Kidney (tissue), 14 donors: ENCODE measurements around the gene ERCC5. TPM values are rescaled to one million over a fixed set of nuclear protein-coding genes. Genes with fewer than 3 reads are reported as not detected.

Source experiments
- DNase-seq, 5 donors: peaks; one replicate each; pipeline ENCODE4 v3.0.0-alpha.2; 2013 to 2020
- FAIRE-seq: peaks from 2 replicates; lab custom pipeline; 2012; peaks lifted over from hg19 to GRCh38; lab: Jason Lieb, UNC
- H3K27ac ChIP-seq, 2 donors: one replicate each; pipeline ENCODE4 v1.7.0; 2013; ENCODE audit warnings: low read depth in 2 of 2, low read length in 2 of 2, inconsistent platforms in 1 of 2
- H3K27me3 ChIP-seq: one replicate; pipeline ENCODE4 v1.7.1; 2013; ENCODE audit warnings: low read length, inconsistent platforms; ENCODE audit not compliant: control insufficient read depth, insufficient read depth
- H3K36me3 ChIP-seq, 3 donors: one replicate each; pipeline versions ENCODE4 v1.7.0 to v1.7.1; 2013; ENCODE audit warnings: low read length in 3 of 3, control low read depth in 1 of 3, inconsistent platforms in 1 of 3; ENCODE audit not compliant: insufficient read depth in 3 of 3, control insufficient read depth in 2 of 3
- H3K4me1 ChIP-seq, 3 donors: one replicate each; pipeline versions ENCODE4 v1.7.0 to v1.7.1; 2013; ENCODE audit warnings: low read length in 3 of 3, inconsistent platforms in 1 of 3, low read depth in 1 of 3; ENCODE audit not compliant: control insufficient read depth in 2 of 3, insufficient read depth in 2 of 3
- H3K4me3 ChIP-seq, 3 donors: one replicate each; pipeline versions ENCODE4 v1.7.0 to v1.8.1; 2013; ENCODE audit warnings: low read length in 3 of 3, control low read depth in 1 of 3, inconsistent platforms in 1 of 3
- H3K9ac ChIP-seq, 3 donors: one replicate each; pipeline versions ENCODE4 v1.7.0 to v1.7.1; 2013; ENCODE audit warnings: low read length in 3 of 3, control low read depth in 1 of 3, inconsistent platforms in 1 of 3
- H3K9me3 ChIP-seq, 3 donors: one replicate each; pipeline versions ENCODE4 v1.7.0 to v1.7.1; 2013; ENCODE audit warnings: low read length in 3 of 3, control low read depth in 1 of 3, inconsistent platforms in 1 of 3; ENCODE audit not compliant: control insufficient read depth in 2 of 3, insufficient read depth in 1 of 3
- intact Hi-C: fragments of 100-400 bp; cut with DNase I; formaldehyde crosslinking; loops from one replicate; pipeline ENCODE4 v1.11.1; 2022
- polyA plus RNA-seq: library from polyadenylated mRNA; stranded (reverse); fragments of 350-450 nt; fragmentation: Illumina TruSeq; extraction: RNeasy Lipid Tissue Mini Kit (QIAGEN cat#74804); gene quantifications from one replicate; pipeline ENCODE4 v1.2.3, GENCODE V29; 2014; ENCODE audit warnings: low read depth, low replicate concordance; ENCODE audit not compliant: insufficient read depth
- total RNA-seq: library from RNA; stranded (reverse); fragmentation: NEBNext Ultra II Directional; extraction: Animal tissue kit (Norgen Biotek cat#: 25700); gene quantifications from one replicate; pipeline ENCODE4 v1.2.1, GENCODE V29; 2021
- TF ChIP-seq, protein P1 (sequence below): IDR thresholded peaks from 3 replicates; pipeline ENCODE4 v1.5.1; 2012; ENCODE audit warnings: mild to moderate bottlenecking, moderate library complexity, borderline replicate concordance; ENCODE audit not compliant: insufficient read depth; ENCODE audit errors: extremely low read depth
- donor health status: control.
- donor health status: control.
- donor health status: control.
- donor health status: control.
- donor health status: control.
- donor health status: DM: yes; HTN: yes; CAD: no.
- donor health status: Normal renal cell carcinoma (clear cell type).

ERCC5 gene
- total and polyA plus RNA-seq, 2 donors from 2014 or later: 37.4 to 56.0 TPM

DNA sequence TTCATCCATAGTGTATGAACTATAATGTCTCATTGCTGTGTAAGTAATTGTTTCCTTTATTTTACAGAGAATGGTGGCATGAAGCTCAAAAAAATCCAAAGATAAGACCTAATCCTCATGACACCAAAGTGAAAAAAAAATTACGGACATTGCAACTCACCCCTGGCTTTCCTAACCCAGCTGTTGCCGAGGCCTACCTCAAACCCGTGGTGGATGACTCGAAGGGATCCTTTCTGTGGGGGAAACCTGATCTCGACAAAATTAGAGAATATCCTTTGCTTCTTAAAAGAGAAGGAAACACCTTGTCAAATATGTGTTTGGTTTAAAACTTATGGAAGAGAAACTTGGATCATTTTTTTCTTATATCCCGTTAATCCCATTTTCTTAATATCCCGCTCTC, 26.3 kb downstream of the ERCC5 start:
- intact Hi-C loops: no loop called here
- DNase-seq: no peak
- H3K4me3 ChIP-seq: no peak overlapping the region
- H3K9me3 ChIP-seq: no peaks in the 10 kb centered on the region
- no peak overlapping the region for H3K27ac ChIP-seq
- H3K9ac ChIP-seq: no peak overlapping the region
- no peak for FAIRE-seq
- TF ChIP-seq, protein P1, sequence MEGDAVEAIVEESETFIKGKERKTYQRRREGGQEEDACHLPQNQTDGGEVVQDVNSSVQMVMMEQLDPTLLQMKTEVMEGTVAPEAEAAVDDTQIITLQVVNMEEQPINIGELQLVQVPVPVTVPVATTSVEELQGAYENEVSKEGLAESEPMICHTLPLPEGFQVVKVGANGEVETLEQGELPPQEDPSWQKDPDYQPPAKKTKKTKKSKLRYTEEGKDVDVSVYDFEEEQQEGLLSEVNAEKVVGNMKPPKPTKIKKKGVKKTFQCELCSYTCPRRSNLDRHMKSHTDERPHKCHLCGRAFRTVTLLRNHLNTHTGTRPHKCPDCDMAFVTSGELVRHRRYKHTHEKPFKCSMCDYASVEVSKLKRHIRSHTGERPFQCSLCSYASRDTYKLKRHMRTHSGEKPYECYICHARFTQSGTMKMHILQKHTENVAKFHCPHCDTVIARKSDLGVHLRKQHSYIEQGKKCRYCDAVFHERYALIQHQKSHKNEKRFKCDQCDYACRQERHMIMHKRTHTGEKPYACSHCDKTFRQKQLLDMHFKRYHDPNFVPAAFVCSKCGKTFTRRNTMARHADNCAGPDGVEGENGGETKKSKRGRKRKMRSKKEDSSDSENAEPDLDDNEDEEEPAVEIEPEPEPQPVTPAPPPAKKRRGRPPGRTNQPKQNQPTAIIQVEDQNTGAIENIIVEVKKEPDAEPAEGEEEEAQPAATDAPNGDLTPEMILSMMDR: no peak
- H3K27me3 ChIP-seq: no peaks in the 10 kb centered on the region
- H3K36me3 ChIP-seq: peaks cover 4 to 47% (median 24%) of the 10 kb centered on the region in 3 donors
- peaks cover 0 to 2% (median 0%) of the 10 kb centered on the region in 3 donors for H3K4me1 ChIP-seq

DNA sequence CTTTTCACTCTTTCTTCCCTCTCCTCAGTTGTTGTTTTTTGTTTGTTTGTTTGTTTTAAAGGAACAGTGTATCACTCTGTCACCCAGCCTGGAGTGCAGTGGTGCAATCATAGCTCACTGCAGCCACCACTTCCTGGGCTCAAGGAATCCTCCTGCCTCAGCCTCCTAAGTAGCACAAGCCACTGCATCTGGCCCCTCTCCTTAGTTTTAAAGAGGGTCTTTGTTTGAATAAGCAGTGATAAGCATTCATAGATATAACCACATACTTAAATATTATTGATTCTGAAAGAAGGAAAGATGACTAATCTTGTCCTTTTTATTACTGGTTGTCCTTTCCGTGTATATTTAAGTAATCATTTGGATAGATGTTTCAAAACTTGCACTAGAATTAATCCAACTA, 26.7 kb downstream of the ERCC5 start:
- H3K9me3 ChIP-seq: no peaks in the 10 kb centered on the region
- intact Hi-C loops: no loop called here
- no peak overlapping the region for H3K9ac ChIP-seq
- DNase-seq (no peak), FAIRE-seq (no peak)
- H3K27ac ChIP-seq: no peak overlapping the region
- H3K36me3 ChIP-seq: peaks cover 3 to 43% (median 20%) of the 10 kb centered on the region in 3 donors
- no peaks in the 10 kb centered on the region for H3K27me3 ChIP-seq
- peaks cover 0 to 2% (median 0%) of the 10 kb centered on the region in 3 donors for H3K4me1 ChIP-seq
- no peak overlapping the region for H3K4me3 ChIP-seq
- TF ChIP-seq, protein P1: no peak

DNA sequence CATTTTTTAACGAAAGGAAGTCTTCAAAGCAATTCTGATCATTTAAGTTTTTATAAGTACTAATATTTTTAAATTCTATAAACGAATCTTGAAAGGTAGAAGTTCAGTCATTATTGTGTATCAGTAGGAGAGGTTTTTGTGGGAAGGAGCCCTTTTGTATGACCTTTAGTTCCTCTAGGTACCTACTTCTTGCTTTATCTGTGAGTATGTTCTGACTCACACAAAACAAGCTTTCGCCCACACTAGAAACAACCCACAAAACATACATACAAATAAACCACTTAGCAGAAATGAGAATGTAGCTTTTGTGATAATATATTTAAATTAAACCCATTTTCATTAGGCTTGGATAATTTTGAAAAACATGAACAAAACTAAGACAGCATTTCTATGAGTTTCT, 27.8 kb downstream of the ERCC5 start:
- no peaks in the 10 kb centered on the region for H3K27me3 ChIP-seq
- no peak overlapping the region for H3K9ac ChIP-seq
- peaks cover 0 to 2% (median 0%) of the 10 kb centered on the region in 3 donors for H3K4me1 ChIP-seq
- intact Hi-C loops: no loop called here
- no peak overlapping the region for H3K4me3 ChIP-seq
- FAIRE-seq: no peak
- no peaks in the 10 kb centered on the region for H3K9me3 ChIP-seq
- peaks cover 2 to 35% (median 14%) of the 10 kb centered on the region in 3 donors for H3K36me3 ChIP-seq
- no peak overlapping the region for H3K27ac ChIP-seq
- no peak for DNase-seq
- TF ChIP-seq, protein P1: no peak

DNA sequence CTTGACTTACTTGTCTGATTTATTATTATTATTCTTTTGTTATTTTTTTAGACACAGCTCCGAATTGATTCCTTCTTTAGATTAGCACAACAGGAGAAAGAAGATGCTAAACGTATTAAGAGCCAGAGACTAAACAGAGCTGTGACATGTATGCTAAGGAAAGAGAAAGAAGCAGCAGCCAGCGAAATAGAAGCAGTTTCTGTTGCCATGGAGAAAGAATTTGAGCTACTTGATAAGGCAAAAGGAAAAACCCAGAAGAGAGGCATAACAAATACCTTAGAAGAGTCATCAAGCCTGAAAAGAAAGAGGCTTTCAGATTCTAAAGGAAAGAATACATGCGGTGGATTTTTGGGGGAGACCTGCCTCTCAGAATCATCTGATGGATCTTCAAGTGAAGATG, 29.4 kb downstream of the ERCC5 start:
- Histone ChIP-seq H3K36me3 (peaks cover 0 to 31% (median 7%) of the 10 kb centered on the region in 3 donors), H3K9me3 (no peaks in the 10 kb centered on the region), H3K4me1 (peaks cover 0 to 2% (median 0%) of the 10 kb centered on the region in 3 donors), H3K9ac (no peak overlapping the region), H3K27me3 (no peaks in the 10 kb centered on the region), H3K27ac (no peak overlapping the region), H3K4me3 (no peak overlapping the region)
- intact Hi-C loops: no loop called here
- TF ChIP-seq, protein P1: no peak
- no peak for FAIRE-seq
- DNase-seq: no peak
